ENCODE measurements around the gene OR56B4. TPM values are rescaled to one million over a fixed set of nuclear protein-coding genes. Genes with fewer than 3 reads are reported as not detected.
"Not testable (repeated sequence)": the region's sequence is repeated elsewhere in the genome, so short reads cannot be mapped to it uniquely, and the experiment has no call there.

OR56B4 gene, protein sequence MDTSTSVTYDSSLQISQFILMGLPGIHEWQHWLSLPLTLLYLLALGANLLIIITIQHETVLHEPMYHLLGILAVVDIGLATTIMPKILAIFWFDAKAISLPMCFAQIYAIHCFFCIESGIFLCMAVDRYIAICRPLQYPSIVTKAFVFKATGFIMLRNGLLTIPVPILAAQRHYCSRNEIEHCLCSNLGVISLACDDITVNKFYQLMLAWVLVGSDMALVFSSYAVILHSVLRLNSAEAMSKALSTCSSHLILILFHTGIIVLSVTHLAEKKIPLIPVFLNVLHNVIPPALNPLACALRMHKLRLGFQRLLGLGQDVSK
- not detected for polyA plus RNA-seq (2013, experiment 1 of 2)
- polyA plus RNA-seq (2013, experiment 2 of 2) = not detected

DNA sequence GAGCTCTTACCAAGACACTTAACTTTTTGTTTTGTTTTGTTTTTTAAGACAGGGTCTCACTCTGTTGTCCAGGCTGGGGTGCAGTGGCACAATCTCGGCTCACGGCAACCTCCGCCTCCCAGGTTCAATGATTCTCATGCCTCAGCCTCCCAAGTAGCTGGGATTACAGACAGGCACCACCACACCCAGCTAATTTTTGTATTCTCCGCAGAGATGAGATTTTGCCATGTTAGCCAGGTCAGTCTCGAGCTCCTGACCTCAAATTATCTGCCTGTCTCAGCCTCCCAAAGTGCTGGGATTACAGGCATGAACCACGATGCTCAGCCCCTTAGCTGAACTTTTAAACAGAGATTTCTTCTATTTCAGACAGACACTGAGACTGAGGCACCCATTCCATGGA lies at the start of gene OR56B4:
Gene OR56B4, plus strand, starts transcription at position 301 of the 400 bp plus-strand sequence. Its CDS starts 95 bp downstream, at position 396.
- not testable (repeated sequence) for H3K27me3 ChIP-seq (ENCODE audit: control insufficient read depth in 1 of 2, insufficient read depth in 1 of 2, low read length in 2 of 2); H4K8ac ChIP-seq (ENCODE audit: low read length); DNase-seq; H3K4me3 ChIP-seq (ENCODE audit: insufficient read depth in 1 of 2, low read depth in 1 of 2, low read length in 2 of 2); H2AK5ac ChIP-seq (ENCODE audit: low read length, severe bottlenecking); H2AFZ ChIP-seq (ENCODE audit: low read depth, low read length); H2BK120ac ChIP-seq (ENCODE audit: low read depth, low read length); H3K9me3 ChIP-seq (ENCODE audit: control insufficient read depth, low read length); H3K79me1 ChIP-seq (replicated peaks; ENCODE audit: low read length, poor library complexity, severe bottlenecking); H3K36me3 ChIP-seq (ENCODE audit: control insufficient read depth in 1 of 2, insufficient read depth in 2 of 2, low read depth in 1 of 2, low read length in 2 of 2); H3K23ac ChIP-seq (ENCODE audit: low read length in 2 of 2); H3K4me2 ChIP-seq (ENCODE audit: low read length, poor library complexity, severe bottlenecking); H2BK12ac ChIP-seq (ENCODE audit: low read length in 2 of 2); H3K9ac ChIP-seq (ENCODE audit: low read length); H4K91ac ChIP-seq (ENCODE audit: low read length); H3K4me1 ChIP-seq (ENCODE audit: control insufficient read depth, insufficient read depth, low read depth, low read length); H2BK5ac ChIP-seq (ENCODE audit: low read depth, low read length, poor library complexity, severe bottlenecking); H3K4ac ChIP-seq (ENCODE audit: low read depth in 1 of 2, low read length in 2 of 2); H2BK15ac ChIP-seq (ENCODE audit: low read depth, poor library complexity, severe bottlenecking); H3K27ac ChIP-seq (ENCODE audit: low read length, poor library complexity, severe bottlenecking); H3K18ac ChIP-seq (ENCODE audit: low read depth in 1 of 2, low read length in 2 of 2)
- WGBS = 78% methylated on average over 6 of the region's 6 CpGs
- peak within 1 kb of the TSS in 1 of 2 experiments; percentile 2 for H3K14ac ChIP-seq (ENCODE audit: low read length in 2 of 2)

DNA sequence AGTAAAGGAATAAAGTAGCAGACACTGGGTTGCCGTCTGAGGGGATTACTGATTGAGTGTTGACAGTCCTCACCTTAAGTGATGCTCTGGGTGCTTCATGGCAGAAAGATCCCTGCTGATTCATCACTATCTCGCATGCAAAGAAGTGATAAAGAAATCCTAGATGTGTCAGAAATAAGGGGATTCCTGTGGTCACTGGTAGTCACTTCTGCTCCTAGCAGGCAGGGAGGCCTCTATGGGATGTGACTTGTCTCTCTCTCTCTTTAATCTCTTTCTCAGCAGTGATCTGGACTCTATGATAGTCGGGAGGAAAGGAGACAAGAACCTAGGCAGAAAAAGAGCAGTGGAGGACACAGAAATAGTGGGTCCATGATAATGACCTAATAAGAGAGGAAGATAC lies 46.0 kb upstream of the OR56B4 start:
- Histone ChIP-seq H4K91ac (ENCODE audit: low read length) (no peak overlapping the region), H2BK120ac (ENCODE audit: low read depth, low read length) (no peak overlapping the region), H4K8ac (ENCODE audit: low read length) (no peak overlapping the region), H3K9ac (ENCODE audit: low read length) (no peak overlapping the region), H3K14ac (ENCODE audit: low read length in 2 of 2) (no peak overlapping the region), H2AK5ac (ENCODE audit: low read length, severe bottlenecking) (no peak overlapping the region), H3K27ac (ENCODE audit: low read length, poor library complexity, severe bottlenecking) (no peak overlapping the region), H3K36me3 (ENCODE audit: control insufficient read depth in 1 of 2, insufficient read depth in 2 of 2, low read depth in 1 of 2, low read length in 2 of 2) (no peaks in the 10 kb centered on the region), H3K4me1 (ENCODE audit: control insufficient read depth, insufficient read depth, low read depth, low read length) (no peaks in the 10 kb centered on the region), H3K18ac (ENCODE audit: low read depth in 1 of 2, low read length in 2 of 2) (no peak overlapping the region), H3K9me3 (ENCODE audit: control insufficient read depth, low read length) (no peaks in the 10 kb centered on the region), H2BK12ac (ENCODE audit: low read length in 2 of 2) (no peak overlapping the region), H3K4ac (ENCODE audit: low read depth in 1 of 2, low read length in 2 of 2) (no peak overlapping the region), H2BK5ac (ENCODE audit: low read depth, low read length, poor library complexity, severe bottlenecking) (no peak overlapping the region), H2AFZ (ENCODE audit: low read depth, low read length) (no peak overlapping the region), H3K4me3 (ENCODE audit: insufficient read depth in 1 of 2, low read depth in 1 of 2, low read length in 2 of 2) (no peak overlapping the region), H3K23ac (ENCODE audit: low read length in 2 of 2) (no peak overlapping the region), H2BK15ac (ENCODE audit: low read depth, poor library complexity, severe bottlenecking) (no peak overlapping the region), H3K4me2 (ENCODE audit: low read length, poor library complexity, severe bottlenecking) (no peak overlapping the region), H3K27me3 (ENCODE audit: control insufficient read depth in 1 of 2, insufficient read depth in 1 of 2, low read length in 2 of 2) (no peaks in the 10 kb centered on the region), H3K79me1 (replicated peaks; ENCODE audit: low read length, poor library complexity, severe bottlenecking) (no peaks in the 10 kb centered on the region)
- WGBS = 26% methylated on average over 3 of the region's 3 CpGs
- DNase-seq = peak; percentile 3

DNA sequence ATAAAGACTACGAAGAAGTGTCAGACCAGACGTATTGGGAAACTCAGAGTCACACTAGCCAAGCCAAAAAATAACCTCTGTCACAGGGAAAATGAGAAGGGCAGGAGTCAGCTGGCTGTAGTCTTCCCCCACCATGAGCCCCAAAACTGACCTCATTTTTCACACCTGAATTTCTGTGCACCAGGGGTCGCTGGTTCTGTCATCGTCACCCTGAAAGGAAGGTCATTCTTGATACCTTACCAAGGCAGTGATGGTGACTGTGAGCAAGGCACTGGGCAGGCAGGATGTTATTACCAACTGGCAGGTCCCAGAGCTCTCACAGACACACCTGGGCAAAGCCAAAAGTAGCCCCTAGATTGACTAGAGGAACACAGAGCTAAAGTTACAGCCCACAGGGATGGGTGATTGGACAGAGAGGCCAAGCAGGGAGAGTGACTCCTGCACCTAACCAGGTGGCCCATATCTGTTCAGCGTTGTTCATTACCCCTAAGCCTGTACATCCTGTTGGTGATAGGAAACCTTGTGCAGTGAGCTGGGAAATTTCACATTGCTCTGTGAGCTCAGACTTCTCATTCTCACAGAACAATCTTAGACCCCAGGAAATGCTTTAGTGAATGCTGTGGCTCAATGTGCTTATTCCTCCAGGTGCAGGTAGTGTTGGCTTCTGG lies 44.7 kb upstream of the OR56B4 start:
- no peak overlapping the region for H2AFZ ChIP-seq (ENCODE audit: low read depth, low read length)
- H3K23ac ChIP-seq (ENCODE audit: low read length in 2 of 2) = no peak overlapping the region
- 56% methylated on average over 4 of the region's 5 CpGs for WGBS
- no peaks in the 10 kb centered on the region for H3K9me3 ChIP-seq (ENCODE audit: control insufficient read depth, low read length)
- H2BK5ac ChIP-seq (ENCODE audit: low read depth, low read length, poor library complexity, severe bottlenecking) = no peak overlapping the region
- no peak overlapping the region for H4K8ac ChIP-seq (ENCODE audit: low read length)
- no peaks in the 10 kb centered on the region for H3K4me1 ChIP-seq (ENCODE audit: control insufficient read depth, insufficient read depth, low read depth, low read length)
- H3K79me1 ChIP-seq (replicated peaks; ENCODE audit: low read length, poor library complexity, severe bottlenecking) = no peaks in the 10 kb centered on the region
- no peak overlapping the region for H3K4me3 ChIP-seq (ENCODE audit: insufficient read depth in 1 of 2, low read depth in 1 of 2, low read length in 2 of 2)
- H2BK120ac ChIP-seq (ENCODE audit: low read depth, low read length) = no peak overlapping the region
- no peak overlapping the region for H3K4ac ChIP-seq (ENCODE audit: low read depth in 1 of 2, low read length in 2 of 2)
- no peaks in the 10 kb centered on the region for H3K27me3 ChIP-seq (ENCODE audit: control insufficient read depth in 1 of 2, insufficient read depth in 1 of 2, low read length in 2 of 2)
- DNase-seq = no peak
- H3K4me2 ChIP-seq (ENCODE audit: low read length, poor library complexity, severe bottlenecking) = no peak overlapping the region
- no peaks in the 10 kb centered on the region for H3K36me3 ChIP-seq (ENCODE audit: control insufficient read depth in 1 of 2, insufficient read depth in 2 of 2, low read depth in 1 of 2, low read length in 2 of 2)
- no peak overlapping the region for H3K18ac ChIP-seq (ENCODE audit: low read depth in 1 of 2, low read length in 2 of 2)
- H2AK5ac ChIP-seq (ENCODE audit: low read length, severe bottlenecking) = no peak overlapping the region
- no peak overlapping the region for H4K91ac ChIP-seq (ENCODE audit: low read length)
- no peak overlapping the region for H2BK12ac ChIP-seq (ENCODE audit: low read length in 2 of 2)
- H2BK15ac ChIP-seq (ENCODE audit: low read depth, poor library complexity, severe bottlenecking) = no peak overlapping the region
- no peak overlapping the region for H3K14ac ChIP-seq (ENCODE audit: low read length in 2 of 2)
- H3K27ac ChIP-seq (ENCODE audit: low read length, poor library complexity, severe bottlenecking) = no peak overlapping the region
- no peak overlapping the region for H3K9ac ChIP-seq (ENCODE audit: low read length)

DNA sequence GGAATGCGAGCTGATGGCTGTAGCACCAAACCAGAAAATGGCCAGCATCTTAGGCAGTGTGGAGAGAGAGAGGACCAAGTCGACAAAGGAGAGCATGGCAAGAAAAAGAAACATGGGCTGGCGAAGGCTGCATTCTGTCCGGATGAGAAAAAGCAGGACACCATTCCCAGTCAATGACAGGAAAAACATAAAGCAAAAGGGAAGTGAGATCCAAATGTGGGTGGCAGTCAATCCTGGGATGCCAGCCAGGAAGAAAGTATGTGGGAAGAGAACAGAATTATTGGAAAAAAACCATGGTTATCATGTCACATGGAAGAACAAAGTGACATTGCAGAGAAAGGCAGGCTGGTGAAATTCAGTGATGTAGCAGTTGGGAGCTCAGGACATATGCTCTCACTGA lies 40.0 kb upstream of the OR56B4 start:
- no peaks in the 10 kb centered on the region for H3K79me1 ChIP-seq (replicated peaks; ENCODE audit: low read length, poor library complexity, severe bottlenecking)
- no peak overlapping the region for H4K91ac ChIP-seq (ENCODE audit: low read length)
- H3K14ac ChIP-seq (ENCODE audit: low read length in 2 of 2) = no peak overlapping the region
- H3K27me3 ChIP-seq (ENCODE audit: control insufficient read depth in 1 of 2, insufficient read depth in 1 of 2, low read length in 2 of 2) = no peaks in the 10 kb centered on the region
- no peak overlapping the region for H3K4me3 ChIP-seq (ENCODE audit: insufficient read depth in 1 of 2, low read depth in 1 of 2, low read length in 2 of 2)
- WGBS = 73% methylated on average over 4 of the region's 4 CpGs
- H3K9me3 ChIP-seq (ENCODE audit: control insufficient read depth, low read length) = no peaks in the 10 kb centered on the region
- H3K4ac ChIP-seq (ENCODE audit: low read depth in 1 of 2, low read length in 2 of 2) = no peak overlapping the region
- no peak overlapping the region for H2AK5ac ChIP-seq (ENCODE audit: low read length, severe bottlenecking)
- H2AFZ ChIP-seq (ENCODE audit: low read depth, low read length) = no peak overlapping the region
- no peak overlapping the region for H3K23ac ChIP-seq (ENCODE audit: low read length in 2 of 2)
- H2BK12ac ChIP-seq (ENCODE audit: low read length in 2 of 2) = no peak overlapping the region
- H3K27ac ChIP-seq (ENCODE audit: low read length, poor library complexity, severe bottlenecking) = no peak overlapping the region
- H3K36me3 ChIP-seq (ENCODE audit: control insufficient read depth in 1 of 2, insufficient read depth in 2 of 2, low read depth in 1 of 2, low read length in 2 of 2) = no peaks in the 10 kb centered on the region
- H3K4me1 ChIP-seq (ENCODE audit: control insufficient read depth, insufficient read depth, low read depth, low read length) = no peaks in the 10 kb centered on the region
- H4K8ac ChIP-seq (ENCODE audit: low read length) = no peak overlapping the region
- DNase-seq = no peak
- H3K4me2 ChIP-seq (ENCODE audit: low read length, poor library complexity, severe bottlenecking) = no peak overlapping the region
- no peak overlapping the region for H3K18ac ChIP-seq (ENCODE audit: low read depth in 1 of 2, low read length in 2 of 2)
- no peak overlapping the region for H3K9ac ChIP-seq (ENCODE audit: low read length)
- H2BK15ac ChIP-seq (ENCODE audit: low read depth, poor library complexity, severe bottlenecking) = no peak overlapping the region
- no peak overlapping the region for H2BK120ac ChIP-seq (ENCODE audit: low read depth, low read length)
- no peak overlapping the region for H2BK5ac ChIP-seq (ENCODE audit: low read depth, low read length, poor library complexity, severe bottlenecking)
